H9 (cell line): ENCODE results near the gene ZFAND3. TPM values are rescaled to one million over a fixed set of nuclear protein-coding genes. Genes with fewer than 3 reads are reported as not detected.

Source experiments
- DNase-seq: peaks from one replicate; pipeline ENCODE4 v3.0.0-alpha.2; 2017
- H2AFZ ChIP-seq: one replicate; pipeline ENCODE4 v1.6.1; 2013; ENCODE audit warnings: mild to moderate bottlenecking, low read length, control low read depth, moderate library complexity
- H2AK5ac ChIP-seq: 2 replicates; pipeline ENCODE4 v1.6.1; 2013; ENCODE audit warnings: low read length, control low read depth, mixed read lengths; ENCODE audit not compliant: insufficient read length
- H2BK120ac ChIP-seq: one replicate; pipeline ENCODE4 v1.6.1; 2013; ENCODE audit warnings: low read depth, mild to moderate bottlenecking, low read length, control low read depth, inconsistent platforms; ENCODE audit not compliant: poor library complexity, severe bottlenecking
- H2BK12ac ChIP-seq: 2 replicates; pipeline ENCODE4 v1.6.1; 2013; ENCODE audit warnings: low read length, control low read depth, mixed read lengths, low read depth; ENCODE audit not compliant: insufficient read length
- H2BK15ac ChIP-seq: 2 replicates; pipeline ENCODE4 v1.6.1; 2013; ENCODE audit warnings: low read depth, low read length, control low read depth
- H2BK20ac ChIP-seq: one replicate; pipeline ENCODE4 v1.6.1; 2013; ENCODE audit warnings: low read depth, mild to moderate bottlenecking, low read length, control low read depth, inconsistent platforms; ENCODE audit not compliant: poor library complexity, severe bottlenecking
- H2BK5ac ChIP-seq: 2 replicates; pipeline ENCODE4 v1.6.1; 2013; ENCODE audit warnings: low read length, control low read depth, mixed read lengths; ENCODE audit not compliant: insufficient read length
- H3K14ac ChIP-seq: 2 replicates; pipeline ENCODE4 v1.6.1; 2013; ENCODE audit warnings: low read length, control low read depth; ENCODE audit not compliant: insufficient read depth
- H3K18ac ChIP-seq: 2 replicates; pipeline ENCODE4 v1.6.1; 2013; ENCODE audit warnings: low read depth, mild to moderate bottlenecking, mixed read lengths, low read length, control low read depth; ENCODE audit not compliant: insufficient read length
- H3K23ac ChIP-seq: 2 replicates; pipeline ENCODE4 v1.6.1; 2013; ENCODE audit warnings: low read length, control low read depth, mixed read lengths, low read depth; ENCODE audit not compliant: insufficient read length
- H3K23me2 ChIP-seq: 2 replicates; pipeline ENCODE4 v1.6.1; 2013; ENCODE audit warnings: low read depth, mild to moderate bottlenecking, mixed read lengths, low read length, control low read depth; ENCODE audit not compliant: insufficient read length, poor library complexity, severe bottlenecking
- H3K27ac ChIP-seq: 2 replicates; pipeline ENCODE4 v1.5.1; 2013; ENCODE audit warnings: low read length, control low read depth, mixed read lengths, low read depth; ENCODE audit not compliant: insufficient read length
- H3K27me3 ChIP-seq: 2 replicates; pipeline ENCODE4 v1.6.1; 2013; ENCODE audit warnings: low read length, control low read depth, inconsistent platforms; ENCODE audit not compliant: insufficient read depth
- H3K4ac ChIP-seq: 2 replicates; pipeline ENCODE4 v1.6.1; 2013; ENCODE audit warnings: low read depth, mild to moderate bottlenecking, control low read depth, inconsistent platforms, low read length, moderate library complexity
- H3K4me1 ChIP-seq: 2 replicates; pipeline ENCODE4 v1.6.1; 2013; ENCODE audit warnings: low read length, control low read depth, inconsistent platforms; ENCODE audit not compliant: insufficient read depth
- H3K4me2 ChIP-seq: 2 replicates; pipeline ENCODE4 v1.6.1; 2013; ENCODE audit warnings: low read length, control low read depth, mixed read lengths; ENCODE audit not compliant: insufficient read length, insufficient read depth
- H3K56ac ChIP-seq: 2 replicates; pipeline ENCODE4 v1.6.1; 2013; ENCODE audit warnings: low read depth, mild to moderate bottlenecking, mixed read lengths, low read length, control low read depth; ENCODE audit not compliant: insufficient read length
- H3K79me1 ChIP-seq: 2 replicates; pipeline ENCODE4 v1.6.1; 2013; ENCODE audit warnings: low read depth, mild to moderate bottlenecking, moderate library complexity, low read length, control low read depth, inconsistent platforms; ENCODE audit not compliant: insufficient read depth, poor library complexity, severe bottlenecking
- H3K79me2 ChIP-seq: 2 replicates; pipeline ENCODE4 v1.6.1; 2013; ENCODE audit warnings: low read length, control low read depth, inconsistent platforms; ENCODE audit not compliant: insufficient read depth
- H3K9ac ChIP-seq: 2 replicates; pipeline ENCODE4 v1.6.1; 2013; ENCODE audit warnings: low read length, control low read depth, mixed read lengths; ENCODE audit not compliant: insufficient read length; ENCODE audit errors: extremely low read depth
- H3K9me3 ChIP-seq: one replicate; pipeline ENCODE4 v1.6.1; 2013; ENCODE audit warnings: low read depth, low read length, inconsistent platforms; ENCODE audit not compliant: control insufficient read depth
- H3T11ph ChIP-seq: one replicate; pipeline ENCODE4 v1.6.1; 2013; ENCODE audit warnings: mild to moderate bottlenecking, low read length, control low read depth, inconsistent platforms
- H4K20me1 ChIP-seq: one replicate; pipeline ENCODE4 v1.6.1; 2013; ENCODE audit not compliant: control insufficient read depth, insufficient read length, insufficient read depth
- H4K5ac ChIP-seq: 2 replicates; pipeline ENCODE4 v1.6.1; 2013; ENCODE audit warnings: low read depth, mild to moderate bottlenecking, mixed read lengths, low read length, control low read depth; ENCODE audit not compliant: insufficient read length
- H4K8ac ChIP-seq: replicated peaks from 2 replicates; pipeline ENCODE4 v1.6.1; 2013; ENCODE audit warnings: low read length, control low read depth, mixed read lengths, low read depth; ENCODE audit not compliant: insufficient read length
- H4K91ac ChIP-seq: 2 replicates; pipeline ENCODE4 v1.6.1; 2013; ENCODE audit warnings: low read depth, mild to moderate bottlenecking, moderate library complexity, mixed read lengths, low read length, control low read depth; ENCODE audit not compliant: insufficient read length
- H3K27ac Mint-ChIP-seq, 3 experiments: 2 replicates in 2 of 3; 3 replicates in 1 of 3; pipeline ENCODE4 v1.8.0; 2020 to 2021; ENCODE audit warnings: mixed read lengths in 3 of 3, mild to moderate bottlenecking in 1 of 3, moderate library complexity in 1 of 3
- H3K27me3 Mint-ChIP-seq: 2 replicates; pipeline ENCODE4 v1.8.0; 2021; ENCODE audit warnings: low read depth, mild to moderate bottlenecking, moderate library complexity, mixed read lengths
- H3K36me3 Mint-ChIP-seq, 3 experiments: 2 replicates in 2 of 3; 3 replicates in 1 of 3; pipeline ENCODE4 v1.8.0; 2020 to 2021; ENCODE audit warnings: low read depth in 3 of 3, mixed read lengths in 3 of 3; ENCODE audit not compliant: insufficient read depth in 1 of 3
- H3K4me1 Mint-ChIP-seq, 2 experiments: 2 replicates each; pipeline ENCODE4 v1.8.0; 2020; ENCODE audit warnings: mixed read lengths in 2 of 2
- H3K4me3 Mint-ChIP-seq, 2 experiments: 2 replicates in 1 of 2; 3 replicates in 1 of 2; pipeline ENCODE4 v1.8.0; 2020 to 2021; ENCODE audit warnings: mild to moderate bottlenecking in 2 of 2, mixed read lengths in 2 of 2, moderate library complexity in 1 of 2
- H3K9me3 Mint-ChIP-seq, 2 experiments: 2 replicates in 1 of 2; 3 replicates in 1 of 2; pipeline ENCODE4 v1.8.0; 2020; ENCODE audit warnings: mild to moderate bottlenecking in 2 of 2, mixed read lengths in 2 of 2, moderate library complexity in 1 of 2
- CTCF ChIP-seq: fragments of 200-600 bp; sonication (generic); conservative IDR thresholded peaks from 3 replicates; pipeline ENCODE4 v1.8.0; 2021; ENCODE audit warnings: antibody characterized with exemption, mild to moderate bottlenecking
- WGBS: extraction: QIAGEN DNeasy Blood & Tissue Kit; methylation state at CpG from one replicate; pipeline ENCODE4 v1.1.7; 2013; ENCODE audit warnings: missing lambda C conversion rate, low lambda C conversion rate, mixed read lengths; ENCODE audit not compliant: insufficient read length; ENCODE audit errors: extremely low coverage; 5-methylcytosine and 5-hydroxymethylcytosine counted together
- total RNA-seq: library from RNA; stranded (reverse); gene quantifications from 2 replicates; pipeline ENCODE4 v1.2.1, GENCODE V29; 2021

ZFAND3 gene
- total RNA-seq, 1 experiment from 2014 or later, result 57.7 TPM

GRCh38 chr6:38068854-38069590 is 249.5 kb downstream of the ZFAND3 start:
- Mint-ChIP-seq H3K4me1 (peaks cover 0 to 8% of the 10 kb centered on the region in 2 experiments; a peak in 1 of 4 replicates), H3K27me3 (no peaks in the 10 kb centered on the region), H3K36me3 (peaks cover 0 to 3% (median 0%) of the 10 kb centered on the region in 3 experiments; a peak in 2 of 7 replicates), H3K9me3 (no peaks in the 10 kb centered on the region), H3K27ac (no peak overlapping the region), H3K4me3 (no peak overlapping the region)
- no peak overlapping the region for H4K8ac ChIP-seq
- H3K23ac ChIP-seq, result no peak overlapping the region
- H3K9me3 ChIP-seq, result no peaks in the 10 kb centered on the region
- H3K4ac ChIP-seq, result no peak overlapping the region
- no peaks in the 10 kb centered on the region for H3K79me2 ChIP-seq
- H2BK120ac ChIP-seq, result no peak overlapping the region
- no peaks in the 10 kb centered on the region for H3K79me1 ChIP-seq
- no peak for TF ChIP-seq CTCF
- H3K27me3 ChIP-seq, result no peaks in the 10 kb centered on the region
- no peak overlapping the region for H3K14ac ChIP-seq
- no CpG with 5 or more reads among the region's 7 CpGs for WGBS
- no peak overlapping the region for H2BK15ac ChIP-seq
- no peak overlapping the region for H2BK20ac ChIP-seq
- H3T11ph ChIP-seq, result no peak overlapping the region
- H2BK5ac ChIP-seq, result no peak overlapping the region
- H3K4me2 ChIP-seq, result no peak overlapping the region
- H3K27ac ChIP-seq, result no peak overlapping the region
- no peaks in the 10 kb centered on the region for H3K4me1 ChIP-seq
- H3K9ac ChIP-seq, result no peak overlapping the region
- no peak overlapping the region for H2AFZ ChIP-seq
- H2BK12ac ChIP-seq, result no peak overlapping the region
- H4K91ac ChIP-seq, result no peak overlapping the region
- H4K5ac ChIP-seq, result no peak overlapping the region
- no peak overlapping the region for H3K18ac ChIP-seq
- H2AK5ac ChIP-seq, result no peak overlapping the region
- no peak overlapping the region for H3K56ac ChIP-seq
- no peaks in the 10 kb centered on the region for H3K23me2 ChIP-seq
- H4K20me1 ChIP-seq, result no peaks in the 10 kb centered on the region
- DNase-seq, result no peak
